H1 (cell line): ENCODE data around the gene MTTP. TPM values are rescaled to one million over a fixed set of nuclear protein-coding genes. Genes with fewer than 3 reads are reported as not detected.
"Not testable (repeated sequence)": the region's sequence is repeated elsewhere in the genome, so short reads cannot be mapped to it uniquely, and the experiment has no call there.

Experiments
- CTCF ChIA-PET: fragments of 300-600 bp; sonication (Branson Sonifier 250); formaldehyde crosslinking; loops from one replicate; lab custom pipeline; 2021; ENCODE audit not compliant: partially characterized antibody; lab: Charles Lee
- POLR2A ChIA-PET: fragments of 300-600 bp; sonication (Branson Sonifier 250); formaldehyde crosslinking; loops from one replicate; lab custom pipeline; 2021; ENCODE audit warnings: inconsistent platforms; ENCODE audit not compliant: partially characterized antibody; lab: Charles Lee
- DNase-seq, 2 experiments: peaks; one replicate each; pipeline versions ENCODE4 v3.0.0 to v3.0.0-alpha.2; 2010 to 2022; ENCODE audit warnings: low spot score in 2 of 2, low read depth in 1 of 2, mixed read lengths in 1 of 2
- FAIRE-seq: peaks from 2 replicates; lab custom pipeline; 2011; peaks lifted over from hg19 to GRCh38; lab: Jason Lieb, UNC
- H2AFZ ChIP-seq: 2 replicates; pipeline ENCODE4 v1.8.1; 2012; ENCODE audit warnings: low read length, inconsistent platforms
- H2AK5ac ChIP-seq: 2 replicates; pipeline ENCODE4 v1.6.1; 2013; ENCODE audit warnings: low read depth, low read length
- H2BK120ac ChIP-seq: replicated peaks from 2 replicates; pipeline ENCODE3; 2013; ENCODE audit warnings: low read depth, low read length, inconsistent platforms
- H2BK12ac ChIP-seq: 2 replicates; pipeline ENCODE4 v1.6.1; 2013; ENCODE audit warnings: low read depth, low read length
- H2BK15ac ChIP-seq: 2 replicates; pipeline ENCODE4 v1.6.1; 2013; ENCODE audit warnings: low read length
- H2BK20ac ChIP-seq: 2 replicates; pipeline ENCODE4 v1.6.1; 2013; ENCODE audit warnings: low read length
- H2BK5ac ChIP-seq: 2 replicates; pipeline ENCODE4 v1.6.1; 2013; ENCODE audit warnings: low read depth, low read length
- H3K14ac ChIP-seq: 2 replicates; pipeline ENCODE4 v1.6.1; 2013; ENCODE audit warnings: inconsistent platforms; ENCODE audit not compliant: insufficient read length
- H3K18ac ChIP-seq: 2 replicates; pipeline ENCODE4 v1.6.1; 2013; ENCODE audit warnings: low read length; ENCODE audit errors: extremely low read depth
- H3K23ac ChIP-seq: 2 replicates; pipeline ENCODE4 v1.6.1; 2013; ENCODE audit warnings: inconsistent platforms; ENCODE audit not compliant: insufficient read length
- H3K23me2 ChIP-seq: 2 replicates; pipeline ENCODE4 v1.6.1; 2013; ENCODE audit warnings: low read depth, low read length
- H3K27ac ChIP-seq: 2 replicates; pipeline ENCODE4 v1.6.1; 2011; ENCODE audit warnings: low read depth, low read length, inconsistent platforms
- H3K27me3 ChIP-seq, 4 experiments: replicated peaks in 1 of 4; 1 replicate in 1 of 4; 2 replicates in 3 of 4; pipeline versions ENCODE4 v1.6.1 to v1.8.1; 2011 to 2013; ENCODE audit warnings: low read length in 3 of 4, mild to moderate bottlenecking in 3 of 4, inconsistent platforms in 2 of 4, mixed read lengths in 2 of 4, moderate library complexity in 1 of 4; ENCODE audit not compliant: control insufficient read depth in 3 of 4, insufficient read depth in 3 of 4; ENCODE audit errors: extremely low read depth in 1 of 4
- H3K36me3 ChIP-seq, 4 experiments: 2 replicates each; pipeline versions ENCODE4 v1.6.1 to v1.8.1; 2011 to 2013; ENCODE audit warnings: mild to moderate bottlenecking in 4 of 4, low read length in 3 of 4, moderate library complexity in 2 of 4, control low read depth in 1 of 4, inconsistent platforms in 1 of 4; ENCODE audit not compliant: insufficient read depth in 4 of 4, control insufficient read depth in 2 of 4
- H3K4ac ChIP-seq: replicated peaks from 2 replicates; pipeline ENCODE3; 2013; ENCODE audit warnings: low read length, low read depth, mixed read lengths, inconsistent platforms; ENCODE audit not compliant: insufficient read length
- H3K4me1 ChIP-seq, 4 experiments: replicated peaks in 1 of 4; 1 replicate in 1 of 4; 2 replicates in 3 of 4; pipeline versions ENCODE4 v1.6.1 to v1.8.1; 2011 to 2013; ENCODE audit warnings: low read length in 3 of 4, inconsistent platforms in 2 of 4, mixed read lengths in 1 of 4; ENCODE audit not compliant: insufficient read depth in 4 of 4, control insufficient read depth in 3 of 4
- H3K4me2 ChIP-seq, 2 experiments: 2 replicates each; pipeline versions ENCODE4 v1.6.1 to v1.8.1; 2011 to 2013; ENCODE audit warnings: low read depth in 2 of 2, low read length in 2 of 2, control low read depth in 1 of 2, inconsistent platforms in 1 of 2, mild to moderate bottlenecking in 1 of 2; ENCODE audit not compliant: insufficient read depth in 1 of 2
- H3K4me3 ChIP-seq, 4 experiments: fragments of 200-600, 300-600 bp in 1 of 4; sonication (generic), shearing (Covaris generic), sonication (Bioruptor Twin) in 1 of 4; 2 replicates each; pipeline versions ENCODE4 v1.5.1 to v1.8.1; 2011 to 2016; ENCODE audit warnings: low read length in 4 of 4, low read depth in 3 of 4, control low read depth in 2 of 4, inconsistent platforms in 2 of 4, mild to moderate bottlenecking in 2 of 4, mixed read lengths in 1 of 4, moderate library complexity in 1 of 4; ENCODE audit not compliant: insufficient read depth in 2 of 4; ENCODE audit errors: extremely low read depth in 1 of 4
- H3K56ac ChIP-seq: replicated peaks from 2 replicates; pipeline ENCODE3; 2013; ENCODE audit warnings: low read depth, mild to moderate bottlenecking, mixed read lengths, low read length, inconsistent platforms; ENCODE audit not compliant: insufficient read length
- H3K79me1 ChIP-seq: 2 replicates; pipeline ENCODE4 v1.6.1; 2013; ENCODE audit warnings: low read depth, low read length, control low read depth
- H3K79me2 ChIP-seq, 2 experiments: 2 replicates each; pipeline versions ENCODE4 v1.6.1 to v1.8.1; 2012 to 2013; ENCODE audit warnings: low read length in 2 of 2, mild to moderate bottlenecking in 2 of 2, inconsistent platforms in 1 of 2; ENCODE audit not compliant: insufficient read depth in 2 of 2, control insufficient read depth in 1 of 2
- H3K9ac ChIP-seq, 4 experiments: replicated peaks in 1 of 4; 1 replicate in 1 of 4; 2 replicates in 3 of 4; pipeline versions ENCODE4 v1.6.1 to v1.8.1; 2011 to 2013; ENCODE audit warnings: low read depth in 3 of 4, low read length in 3 of 4, control low read depth in 2 of 4, mild to moderate bottlenecking in 2 of 4, moderate library complexity in 2 of 4, inconsistent platforms in 1 of 4; ENCODE audit errors: extremely low read depth in 1 of 4
- H3K9me3 ChIP-seq, 2 experiments: 2 replicates each; pipeline versions ENCODE4 v1.6.1 to v1.8.1; 2012 to 2013; ENCODE audit warnings: mild to moderate bottlenecking in 2 of 2, moderate library complexity in 2 of 2, control low read depth in 1 of 2, inconsistent platforms in 1 of 2, low read depth in 1 of 2, low read length in 1 of 2, mixed read lengths in 1 of 2; ENCODE audit not compliant: insufficient read depth in 2 of 2
- H4K20me1 ChIP-seq, 2 experiments: replicated peaks in 1 of 2; 2 replicates each; pipeline versions ENCODE3 to v1.8.1; 2011 to 2013; ENCODE audit warnings: inconsistent platforms in 2 of 2, low read length in 2 of 2, mild to moderate bottlenecking in 1 of 2; ENCODE audit not compliant: insufficient read depth in 2 of 2, control insufficient read depth in 1 of 2
- H4K5ac ChIP-seq: 2 replicates; pipeline ENCODE4 v1.6.1; 2013; ENCODE audit warnings: low read length, low read depth, mixed read lengths, inconsistent platforms; ENCODE audit not compliant: insufficient read length
- H4K8ac ChIP-seq: 2 replicates; pipeline ENCODE4 v1.8.0; 2013; ENCODE audit warnings: mild to moderate bottlenecking, moderate library complexity, low read length, inconsistent platforms; ENCODE audit not compliant: insufficient read depth; ENCODE audit errors: extremely low read depth
- H4K91ac ChIP-seq: replicated peaks from 2 replicates; pipeline ENCODE3; 2013; ENCODE audit warnings: low read length, mixed read lengths, inconsistent platforms; ENCODE audit not compliant: insufficient read length
- WGBS, 2 experiments: shearing (Covaris generic) in 1 of 2; methylation state at CpG; one replicate each; pipeline versions ENCODE4 v1.1.6 to v1.1.7; 2013 to 2015; ENCODE audit warnings: low lambda C conversion rate in 2 of 2, mixed read lengths in 2 of 2, inconsistent platforms in 1 of 2, low coverage in 1 of 2, missing lambda C conversion rate in 1 of 2; ENCODE audit not compliant: insufficient replicate concordance in 2 of 2, insufficient coverage in 1 of 2, insufficient read length in 1 of 2; ENCODE audit errors: extremely low coverage in 1 of 2, missing lambda C conversion rate in 1 of 2; 5-methylcytosine and 5-hydroxymethylcytosine counted together
- polyA plus RNA-seq, 7 experiments: library from polyadenylated mRNA; depleted of rRNA in 3 of 7; stranded (reverse) in 5 of 7; unstranded in 2 of 7; fragments of >200 nt in 5 of 7; fragments of 200-250 nt in 2 of 7; gene quantifications; 1 replicate in 5 of 7; 2 replicates in 1 of 7; 4 replicates in 1 of 7; pipeline versions ENCODE4 v1.2.1 to v1.2.3, GENCODE V29; 2011 to 2013; ENCODE audit warnings: missing spikeins in 2 of 7, mixed read lengths in 2 of 7
- total RNA-seq: library from RNA; stranded (reverse); fragmentation: NEBNext Ultra II Directional; extraction: Animal tissue kit (Norgen Biotek cat#: 25700); gene quantifications from 2 replicates; pipeline ENCODE4 v1.2.1, GENCODE V29; 2021

Gene MTTP
- total and polyA plus RNA-seq, 2 of the 8 experiments (the other 6 are each of a cell fraction or from before 2014, with no cell fraction given), result 0.12 to 0.26 TPM

- CTCF ChIA-PET, H2AK5ac ChIP-seq, H4K5ac ChIP-seq, H3K9ac ChIP-seq, H3K4me2 ChIP-seq, H3K4me3 ChIP-seq, H3K9me3 ChIP-seq, H3K23me2 ChIP-seq, H2BK5ac ChIP-seq, POLR2A ChIA-PET, H2BK20ac ChIP-seq, FAIRE-seq, H3K23ac ChIP-seq, H2BK120ac ChIP-seq, H4K91ac ChIP-seq, H2BK15ac ChIP-seq, DNase-seq, H3K27me3 ChIP-seq, H3K79me2 ChIP-seq, H3K79me1 ChIP-seq, H3K4me1 ChIP-seq, H3K27ac ChIP-seq, H2BK12ac ChIP-seq, H4K20me1 ChIP-seq, H3K56ac ChIP-seq, H3K4ac ChIP-seq, H3K36me3 ChIP-seq, H4K8ac ChIP-seq, H2AFZ ChIP-seq, H3K14ac ChIP-seq, H3K18ac ChIP-seq: not testable (repeated sequence)
- 92% methylated on average over 3 of the region's 3 CpGs; no CpG with 5 or more reads in 1 of the 2 experiments for WGBS, 2 experiments
Measured at GRCh38 chr4:99534699-99535098, 39.9 kb upstream of the MTTP start.
